HG03025 (cell line): ENCODE results near the gene MAP3K9.

Experiments
- ATAC-seq: cut with Tn5 transposase; IDR thresholded peaks from one replicate; pipeline ENCODE4 v1.9.1; 2021; ENCODE audit warnings: mild to moderate bottlenecking, moderate library complexity; ENCODE audit not compliant: unreplicated experiment, low FRiP score

MAP3K9 gene

GRCh38 chr14:70789361-70789760 is 20.0 kb downstream of the MAP3K9 start:
- no peak for ATAC-seq

- no peak for ATAC-seq
Measured at GRCh38 chr14:70788898-70789297, 20.4 kb downstream of the MAP3K9 start.

- ATAC-seq = no peak
Measured at GRCh38 chr14:70785556-70785955, 23.8 kb downstream of the MAP3K9 start.

GRCh38 chr14:70784886-70785285 is 24.4 kb downstream of the MAP3K9 start:
- ATAC-seq = no peak

- no peak for ATAC-seq
Measured at GRCh38 chr14:70782361-70782760, 27.0 kb downstream of the MAP3K9 start.

GRCh38 chr14:70780396-70781075 is 28.8 kb downstream of the MAP3K9 start:
- ATAC-seq = peak; percentile 61

GRCh38 chr14:70779667-70780066 is 29.6 kb downstream of the MAP3K9 start:
- ATAC-seq = no peak

GRCh38 chr14:70776197-70776596 is 33.1 kb downstream of the MAP3K9 start:
- no peak for ATAC-seq

- no peak for ATAC-seq
Measured at GRCh38 chr14:70773182-70773862, 36.0 kb downstream of the MAP3K9 start.

- no peak for ATAC-seq
Measured at GRCh38 chr14:70771781-70772212, 37.5 kb downstream of the MAP3K9 start.

GRCh38 chr14:70770490-70770889 is 38.8 kb downstream of the MAP3K9 start:
- no peak for ATAC-seq

GRCh38 chr14:70759398-70759797 is 49.9 kb downstream of the MAP3K9 start:
- ATAC-seq = no peak

GRCh38 chr14:70755655-70756054 is 53.7 kb downstream of the MAP3K9 start:
- no peak for ATAC-seq

- no peak for ATAC-seq
Measured at GRCh38 chr14:70754991-70755390, 54.3 kb downstream of the MAP3K9 start.

- ATAC-seq = no peak
Measured at GRCh38 chr14:70753518-70753953, 55.8 kb downstream of the MAP3K9 start.

GRCh38 chr14:70748422-70748821 is 60.9 kb downstream of the MAP3K9 start:
- ATAC-seq = no peak

- no peak for ATAC-seq
Measured at GRCh38 chr14:70744641-70745040, 64.7 kb downstream of the MAP3K9 start.

- no peak for ATAC-seq
Measured at GRCh38 chr14:70742316-70742715, 67.0 kb downstream of the MAP3K9 start.

GRCh38 chr14:70741482-70741881 is 67.8 kb downstream of the MAP3K9 start:
- no peak for ATAC-seq

GRCh38 chr14:70735043-70735442 is 74.3 kb downstream of the MAP3K9 start:
- no peak for ATAC-seq

- no peak for ATAC-seq
Measured at GRCh38 chr14:70731447-70732239, 77.7 kb downstream of the MAP3K9 start.
